Esophagus squamous epithelium (tissue), 5 donors: Measurements from ENCODE around the gene MYO7B. TPM values are rescaled to one million over a fixed set of nuclear protein-coding genes. Genes with fewer than 3 reads are reported as not detected.
A peak's percentile ranks its signal among the peaks of the same experiment; 100 is the strongest.

Experiments
- DNase-seq: peaks from one replicate; lab custom pipeline; 2025; lab: John Stamatoyannopoulos, UW
- H3K27ac ChIP-seq, 4 donors: fragments of 200-600 bp; sonication (generic); one replicate each; pipeline ENCODE4 v1.5.1; 2016 to 2019; ENCODE audit warnings: mild to moderate bottlenecking in 1 of 4
- H3K27me3 ChIP-seq, 4 donors: fragments of 200-600 bp; sonication (generic); 1 replicate in 3 of 4; 2 replicates in 1 of 4; pipeline versions ENCODE4 v1.5.1 to v1.6.0; 2017 to 2021; ENCODE audit warnings: antibody characterized with exemption in 1 of 4
- H3K36me3 ChIP-seq, 3 donors: fragments of 200-600 bp; sonication (generic); one replicate each; pipeline ENCODE4 v1.5.1; 2016 to 2019
- H3K4me1 ChIP-seq, 3 donors: fragments of 200-600 bp; sonication (generic); one replicate each; pipeline ENCODE4 v1.5.1; 2017 to 2019
- H3K4me3 ChIP-seq, 4 donors: fragments of 200-600 bp; sonication (generic); 1 replicate in 3 of 4; 2 replicates in 1 of 4; pipeline ENCODE4 v1.5.1; 2016 to 2019; ENCODE audit warnings: mild to moderate bottlenecking in 2 of 4, moderate library complexity in 1 of 4
- H3K9me3 ChIP-seq, 3 donors: fragments of 200-600 bp; sonication (generic); one replicate each; pipeline ENCODE4 v1.5.1; 2016 to 2019
- CTCF ChIP-seq, 6 experiments: fragments of 450-650 bp in 4 of 6; fragments of 200-600 bp in 2 of 6; sonication (generic) in 2 of 6; IDR thresholded peaks; one replicate each; pipeline ENCODE4 v1.5.1; 2016 to 2019; ENCODE audit warnings: antibody characterized with exemption in 6 of 6, mild to moderate bottlenecking in 4 of 6, moderate library complexity in 4 of 6
- POLR2A ChIP-seq, 4 donors: fragments of 450-650 bp; IDR thresholded peaks; one replicate each; pipeline ENCODE4 v1.6.1; 2017; ENCODE audit warnings: antibody characterized with exemption in 4 of 4, mild to moderate bottlenecking in 4 of 4, moderate library complexity in 3 of 4
- WGBS, 2 donors: methylation state at CpG; one replicate each; pipeline ENCODE4 v1.1.5; 2018; 5-methylcytosine and 5-hydroxymethylcytosine counted together
- intact Hi-C: fragments of 100-400 bp; cut with DNase I; formaldehyde crosslinking; loops from one replicate; pipeline ENCODE4 v1.15.0; 2022
- total RNA-seq, 4 donors: library from RNA; depleted of rRNA; stranded (reverse); fragments of >200 nt; gene quantifications; one replicate each; pipeline ENCODE4 v1.1.0, GENCODE V29; 2016
- donor health status: DM: yes; HTN: yes; CAD: no.

MYO7B gene
- total RNA-seq, 4 donors from 2014 or later, result 0.19 TPM; not detected in 3

- no peak for TF ChIP-seq CTCF (IDR thresholded peaks at IDR 0.05)
- no peak for TF ChIP-seq POLR2A (IDR thresholded peaks at IDR 0.05)
- no peak overlapping the region for H3K4me3 ChIP-seq
- H3K36me3 ChIP-seq, result no peaks in the 10 kb centered on the region
- H3K27ac ChIP-seq, result no peak overlapping the region
- 76 to 81% methylated on average over 5 of the region's 5 CpGs for WGBS, 2 donors
- H3K27me3 ChIP-seq, result no peaks in the 10 kb centered on the region
- H3K4me1 ChIP-seq, result no peaks in the 10 kb centered on the region
- H3K9me3 ChIP-seq, result no peaks in the 10 kb centered on the region
- no peak for DNase-seq
- intact Hi-C loops, result no loop called here
These were observed 54.4 kb downstream of the MYO7B start for GRCh38 chr2:127589841-127590240.

GRCh38 chr2:127590386-127591190 is 55.1 kb downstream of the MYO7B start:
- intact Hi-C loops, result no loop called here
- 81 to 83% methylated on average over 3 to 8 of the region's 8 CpGs for WGBS, 2 donors

GRCh38 chr2:127591221-127591923 is 55.9 kb downstream of the MYO7B start:
- intact Hi-C loops, result no loop called here
- WGBS, 2 donors, result 36 to 50% methylated on average over 7 to 8 of the region's 10 CpGs
- Histone ChIP-seq H3K4me1 (no peaks in the 10 kb centered on the region), H3K36me3 (no peaks in the 10 kb centered on the region), H3K27me3 (no peaks in the 10 kb centered on the region), H3K4me3 (no peak overlapping the region), H3K9me3 (no peaks in the 10 kb centered on the region), H3K27ac (no peak overlapping the region)
- TF ChIP-seq POLR2A (IDR thresholded peaks at IDR 0.05) (no peak), CTCF (IDR thresholded peaks at IDR 0.05) (peak; percentile 63 to 82 (median 72))
- DNase-seq, result peak; percentile 3

More at GRCh38 chr2:127590386-127591190, 55.1 kb downstream of the MYO7B start:
- Histone ChIP-seq H3K27ac (no peak overlapping the region), H3K4me3 (no peak overlapping the region), H3K4me1 (no peaks in the 10 kb centered on the region), H3K9me3 (no peaks in the 10 kb centered on the region), H3K36me3 (no peaks in the 10 kb centered on the region), H3K27me3 (no peaks in the 10 kb centered on the region)
- no peak for TF ChIP-seq CTCF (IDR thresholded peaks at IDR 0.05)
- TF ChIP-seq POLR2A (IDR thresholded peaks at IDR 0.05), result no peak
- DNase-seq, result no peak

- no peaks in the 10 kb centered on the region for H3K4me1 ChIP-seq
- intact Hi-C loops, result no loop called here
- TF ChIP-seq CTCF (IDR thresholded peaks at IDR 0.05) (no peak), POLR2A (IDR thresholded peaks at IDR 0.05) (no peak)
- no peak overlapping the region for H3K27ac ChIP-seq
- DNase-seq, result no peak
- H3K27me3 ChIP-seq, result no peaks in the 10 kb centered on the region
- H3K36me3 ChIP-seq, result no peaks in the 10 kb centered on the region
- H3K9me3 ChIP-seq, result no peaks in the 10 kb centered on the region
- no peak overlapping the region for H3K4me3 ChIP-seq
- WGBS, 2 donors, result 85 to 96% methylated on average over 10 to 19 of the region's 37 CpGs
These were observed 57.3 kb downstream of the MYO7B start for GRCh38 chr2:127592761-127593227.
